HuH-7 (cell line): ENCODE measurements around the gene SOX10.

Experiments
- DNase-seq: peaks from one replicate; pipeline ENCODE4 v3.0.0; 2011; ENCODE audit warnings: low spot score

Gene SOX10

DNA sequence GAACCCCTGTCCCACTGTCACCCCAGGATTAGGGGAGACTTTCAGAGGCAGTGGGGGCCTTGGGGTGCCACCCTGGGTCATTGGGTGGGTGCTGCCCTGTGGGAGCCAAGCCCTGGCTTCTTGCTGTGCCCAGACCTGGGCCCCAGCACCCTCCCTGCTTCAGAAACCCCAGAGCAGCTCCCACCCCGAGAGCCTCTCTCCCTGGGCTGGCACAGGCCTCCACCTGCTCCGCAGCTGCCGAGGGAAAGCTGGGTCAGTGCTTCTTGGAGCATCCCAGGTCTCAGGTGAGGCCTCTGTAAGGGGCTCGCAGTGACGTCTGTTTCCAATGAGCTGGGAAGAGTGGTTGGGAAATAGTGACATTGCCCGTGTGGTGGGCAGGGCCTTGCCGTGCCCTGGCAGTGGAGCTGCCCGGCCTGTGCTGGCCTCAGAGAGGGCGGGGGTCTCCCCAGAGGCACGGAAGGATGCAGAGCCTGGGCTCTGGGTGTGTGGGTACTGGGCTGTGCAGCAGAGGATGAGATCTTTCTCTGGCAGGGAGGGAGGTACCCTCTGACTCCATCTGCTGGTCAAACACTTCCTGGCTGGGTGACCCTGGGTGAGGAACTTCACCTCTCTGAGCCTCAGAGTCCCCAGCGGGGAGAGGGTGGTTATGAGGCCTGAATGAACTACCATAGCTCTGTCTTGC, 53.9 kb downstream of the SOX10 start:
- peak; percentile 87 for DNase-seq

DNA sequence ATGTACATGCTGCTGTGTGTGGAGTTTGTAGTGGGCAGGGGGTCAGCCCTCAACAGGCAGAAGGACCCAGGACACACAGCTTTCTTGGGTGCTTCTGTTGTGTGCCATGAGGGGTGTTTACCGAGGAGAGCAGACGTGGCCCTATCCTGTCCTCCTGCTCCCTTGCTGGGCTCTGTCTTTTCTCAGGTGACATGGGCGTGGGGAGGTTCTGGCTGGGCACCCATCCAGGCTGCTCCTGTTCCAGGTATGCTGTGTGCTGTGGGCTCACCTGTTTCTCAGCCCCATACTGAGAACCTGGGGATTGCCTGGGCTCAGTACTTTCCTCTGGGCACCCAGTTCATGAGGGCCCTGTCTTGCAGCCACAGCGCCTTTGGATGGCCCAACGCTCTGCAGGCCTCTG, 55.0 kb downstream of the SOX10 start:
- no peak for DNase-seq

DNA sequence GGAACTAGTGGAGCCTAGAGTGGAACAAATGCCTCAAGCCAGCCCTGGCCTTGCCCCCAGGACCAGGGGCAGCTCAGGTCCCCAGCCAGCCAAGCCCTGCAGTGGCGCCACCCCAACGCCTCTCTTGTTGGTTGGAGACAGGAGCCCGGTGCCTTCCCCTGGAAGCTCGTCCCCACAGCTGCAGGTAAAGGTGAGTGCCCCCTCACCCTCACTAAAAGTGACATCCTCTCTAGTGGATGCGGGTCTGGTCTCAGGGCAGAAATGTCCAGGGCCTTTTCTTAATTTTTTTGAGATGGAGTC, 56.8 kb downstream of the SOX10 start:
- no peak for DNase-seq

DNA sequence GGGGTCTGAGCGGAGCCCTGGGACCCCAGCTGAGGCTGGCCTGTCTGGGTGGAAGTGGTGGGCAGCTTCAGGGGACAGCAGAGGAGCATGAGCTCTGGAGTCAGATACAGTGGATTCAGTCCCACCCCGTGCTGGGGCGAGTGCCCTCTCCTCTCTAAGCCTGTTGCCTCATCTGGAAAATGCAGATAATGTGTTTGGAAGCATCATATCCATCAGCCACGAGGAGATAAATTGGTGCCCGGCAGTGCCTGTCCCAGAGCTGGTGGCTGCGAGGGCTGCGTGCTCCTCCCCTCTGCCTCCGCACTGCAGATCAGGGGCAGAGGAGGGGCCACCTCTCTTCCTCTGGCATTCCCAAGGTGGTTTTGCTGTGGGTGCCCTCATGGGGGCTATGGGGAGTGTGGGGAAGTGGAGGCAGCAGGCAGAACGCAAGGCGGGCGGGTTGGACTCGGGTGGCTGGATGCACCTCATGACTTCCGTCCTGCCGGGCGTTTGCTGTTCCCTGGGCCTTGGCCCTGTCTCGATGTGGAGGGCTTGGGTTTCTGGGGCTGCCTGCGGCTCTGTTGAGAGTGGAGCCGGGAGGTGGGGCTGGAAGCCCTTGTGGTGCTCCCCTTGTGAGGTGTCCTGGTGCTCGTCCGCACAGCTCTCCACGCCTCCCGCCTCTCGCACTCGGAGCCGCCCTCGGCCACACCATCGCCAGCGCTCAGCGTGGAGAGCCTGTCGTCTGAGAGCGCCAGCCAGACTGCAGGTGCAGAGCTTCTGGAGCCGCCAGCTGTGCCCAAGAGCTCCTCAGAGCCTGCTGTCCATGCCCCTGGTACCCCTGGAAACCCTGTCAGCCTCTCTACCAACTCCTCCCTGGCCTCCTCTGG, 57.4 kb downstream of the SOX10 start:
- DNase-seq, result no peak

DNA sequence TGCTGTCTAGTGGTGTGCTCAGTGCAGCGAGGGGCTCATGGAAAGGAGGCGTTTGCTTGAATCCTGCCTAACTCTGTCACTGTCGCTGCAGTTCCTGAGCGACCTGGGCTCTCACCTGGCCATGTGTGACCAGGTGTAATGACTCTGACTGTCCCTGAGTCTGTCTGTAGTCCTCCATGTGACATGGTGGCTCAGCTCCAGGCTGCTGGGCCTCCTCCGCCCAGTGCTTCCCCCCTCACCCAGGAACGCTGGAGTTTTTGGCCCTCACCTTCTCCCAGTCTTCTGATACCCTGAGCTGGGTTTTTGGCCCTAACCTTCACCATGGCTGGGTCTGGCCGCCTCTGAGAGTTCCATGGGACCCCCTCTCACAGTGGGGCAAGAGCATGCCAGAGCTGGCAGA, 58.0 kb downstream of the SOX10 start:
- DNase-seq, result no peak

DNA sequence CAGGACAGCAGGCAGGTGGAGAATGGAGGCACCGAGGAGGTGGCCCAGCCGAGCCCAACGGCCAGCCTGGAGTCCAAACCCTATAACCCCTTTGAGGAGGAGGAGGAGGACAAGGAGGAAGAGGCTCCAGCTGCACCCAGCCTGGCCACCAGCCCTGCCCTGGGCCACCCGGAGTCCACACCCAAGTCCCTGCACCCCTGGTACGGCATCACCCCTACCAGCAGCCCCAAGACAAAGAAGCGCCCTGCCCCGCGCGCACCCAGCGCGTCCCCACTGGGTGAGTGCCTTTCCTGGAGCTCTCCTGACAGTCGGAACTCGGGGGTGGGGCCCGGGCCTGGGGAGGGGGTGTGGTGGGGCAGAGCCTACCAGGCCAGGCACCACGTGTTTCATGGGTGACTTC, 58.6 kb downstream of the SOX10 start:
- DNase-seq, result no peak

DNA sequence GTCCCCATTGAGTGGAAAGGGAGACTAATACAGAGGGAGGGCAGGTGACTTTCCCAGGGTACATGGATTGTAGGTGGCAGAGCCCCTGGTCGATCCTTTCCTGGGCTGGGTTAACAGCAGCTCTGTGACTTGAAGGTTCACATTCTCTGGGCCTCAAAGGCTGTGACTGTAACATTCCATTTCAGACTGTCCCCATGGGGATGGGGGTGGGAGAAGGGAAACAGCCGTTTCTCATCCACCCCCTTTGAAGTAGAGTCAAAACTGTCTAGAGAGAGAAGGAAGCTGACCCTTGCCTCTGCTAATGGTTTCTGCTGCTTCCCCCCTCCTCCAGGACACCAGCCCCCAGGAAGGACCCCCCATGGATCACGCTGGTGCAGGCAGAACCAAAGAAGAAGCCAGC, 59.0 kb downstream of the SOX10 start:
- DNase-seq, result no peak

DNA sequence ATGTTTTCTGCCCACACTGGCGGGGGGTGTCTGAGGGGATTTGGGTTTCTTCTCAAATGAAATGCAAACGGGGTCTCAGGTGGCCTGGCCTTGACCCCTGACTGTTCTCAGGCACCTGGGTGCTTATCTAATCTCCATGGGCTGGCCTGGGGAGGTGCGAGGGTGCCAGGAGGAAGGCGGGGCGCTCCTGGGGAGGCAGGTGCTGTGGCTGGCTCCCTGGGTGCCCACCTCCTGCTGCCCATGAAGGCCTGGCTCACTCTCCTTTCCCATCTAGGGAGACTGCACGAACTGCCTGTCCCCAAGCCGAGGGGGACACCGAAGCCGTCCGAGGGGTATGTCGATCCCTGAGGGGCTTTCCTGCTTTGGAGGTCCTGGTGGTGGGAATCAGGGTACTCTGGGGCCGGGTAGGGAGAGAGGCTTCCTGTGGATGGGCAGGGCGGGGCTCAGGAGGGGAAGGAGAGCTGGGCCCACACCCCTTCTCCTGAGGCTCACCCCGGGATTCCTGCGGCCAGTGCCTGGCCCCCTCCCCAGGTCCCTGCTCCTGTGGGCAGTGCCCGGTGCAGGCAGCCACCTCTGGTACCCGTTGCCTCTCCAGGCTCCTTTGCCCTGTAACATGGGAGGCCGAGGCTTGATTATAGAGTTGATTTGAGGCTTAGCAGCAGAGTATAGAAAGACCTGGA, 59.8 kb downstream of the SOX10 start:
- no peak for DNase-seq

DNA sequence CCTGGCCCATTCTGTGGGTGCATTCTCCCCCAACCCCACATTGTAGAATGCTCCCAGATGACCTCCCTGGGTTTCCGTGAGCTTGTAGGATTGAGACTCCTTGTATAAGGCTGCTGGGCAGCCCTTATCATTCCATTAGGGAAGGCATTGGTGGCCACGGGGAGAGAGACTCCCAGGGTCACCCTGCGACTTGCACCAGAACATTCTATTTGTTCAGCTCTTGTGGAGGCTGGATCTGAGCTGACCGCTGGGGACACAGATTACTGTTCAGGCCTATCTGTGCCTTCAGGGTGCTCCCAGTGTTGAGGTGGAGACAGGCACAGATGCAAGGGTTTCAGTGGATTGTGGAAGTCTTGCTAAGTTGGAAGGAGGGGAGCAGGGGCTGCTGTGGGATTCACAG, 60.4 kb downstream of the SOX10 start:
- DNase-seq, result no peak
